ENCODE results near the gene MICU1.

DNA sequence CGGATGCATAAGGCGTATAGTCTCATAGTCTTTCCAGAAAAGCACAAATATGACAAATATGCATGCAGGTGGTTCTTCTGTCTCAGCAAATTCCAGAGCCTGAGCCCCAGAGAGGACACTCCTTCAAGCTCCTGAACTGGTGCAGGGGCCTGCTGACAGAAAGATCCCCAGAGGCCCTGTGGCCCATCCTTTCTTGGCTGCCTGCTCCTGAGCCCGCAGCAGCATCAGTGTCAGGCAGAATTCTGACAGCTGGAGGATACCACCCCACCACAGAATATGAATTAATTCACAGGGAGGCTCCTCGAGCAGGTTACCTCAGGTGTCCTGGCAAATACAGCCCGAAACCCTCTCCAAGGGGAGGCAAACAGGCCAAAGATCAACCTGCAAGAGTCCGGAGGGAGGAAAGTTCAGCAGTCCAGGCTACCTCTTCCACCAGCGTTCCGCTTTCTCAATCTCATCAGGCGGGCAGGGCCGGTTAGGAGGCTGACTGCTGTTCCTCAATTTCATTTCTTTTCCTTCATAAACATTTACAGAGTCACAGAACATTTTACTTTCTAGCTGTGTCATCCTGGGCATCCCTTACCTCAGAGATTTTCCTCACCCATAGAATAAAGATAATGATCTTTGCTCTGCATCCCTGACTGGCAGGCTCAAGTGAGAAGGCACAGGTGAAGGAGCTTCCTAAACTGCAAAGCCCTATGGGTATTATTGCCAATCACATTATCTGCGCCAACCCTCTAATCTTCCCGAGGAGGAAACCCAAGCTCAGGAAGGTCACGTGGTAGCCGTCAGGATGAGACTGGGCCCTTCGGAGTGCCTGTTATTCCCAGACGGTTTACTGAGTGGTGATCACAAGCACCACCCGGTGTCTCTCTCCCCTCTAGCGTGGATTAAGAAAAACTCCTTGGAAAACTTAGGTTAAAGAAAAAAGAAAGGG is 272.6 kb downstream of the MICU1 start:
- no peak for TF ChIP-seq GATA2 (CRISPR knock-in tag; IDR thresholded peaks at IDR 0.05)
- TF ChIP-seq MEF2A (IDR thresholded peaks at IDR 0.05; ENCODE audit: borderline replicate concordance, low read depth): no peak
- TF ChIP-seq, protein P1, sequence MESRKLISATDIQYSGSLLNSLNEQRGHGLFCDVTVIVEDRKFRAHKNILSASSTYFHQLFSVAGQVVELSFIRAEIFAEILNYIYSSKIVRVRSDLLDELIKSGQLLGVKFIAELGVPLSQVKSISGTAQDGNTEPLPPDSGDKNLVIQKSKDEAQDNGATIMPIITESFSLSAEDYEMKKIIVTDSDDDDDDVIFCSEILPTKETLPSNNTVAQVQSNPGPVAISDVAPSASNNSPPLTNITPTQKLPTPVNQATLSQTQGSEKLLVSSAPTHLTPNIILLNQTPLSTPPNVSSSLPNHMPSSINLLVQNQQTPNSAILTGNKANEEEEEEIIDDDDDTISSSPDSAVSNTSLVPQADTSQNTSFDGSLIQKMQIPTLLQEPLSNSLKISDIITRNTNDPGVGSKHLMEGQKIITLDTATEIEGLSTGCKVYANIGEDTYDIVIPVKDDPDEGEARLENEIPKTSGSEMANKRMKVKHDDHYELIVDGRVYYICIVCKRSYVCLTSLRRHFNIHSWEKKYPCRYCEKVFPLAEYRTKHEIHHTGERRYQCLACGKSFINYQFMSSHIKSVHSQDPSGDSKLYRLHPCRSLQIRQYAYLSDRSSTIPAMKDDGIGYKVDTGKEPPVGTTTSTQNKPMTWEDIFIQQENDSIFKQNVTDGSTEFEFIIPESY (IDR thresholded peaks at IDR 0.05; ENCODE audit: borderline replicate concordance, low read depth): no peak
- TF ChIP-seq, protein P2, sequence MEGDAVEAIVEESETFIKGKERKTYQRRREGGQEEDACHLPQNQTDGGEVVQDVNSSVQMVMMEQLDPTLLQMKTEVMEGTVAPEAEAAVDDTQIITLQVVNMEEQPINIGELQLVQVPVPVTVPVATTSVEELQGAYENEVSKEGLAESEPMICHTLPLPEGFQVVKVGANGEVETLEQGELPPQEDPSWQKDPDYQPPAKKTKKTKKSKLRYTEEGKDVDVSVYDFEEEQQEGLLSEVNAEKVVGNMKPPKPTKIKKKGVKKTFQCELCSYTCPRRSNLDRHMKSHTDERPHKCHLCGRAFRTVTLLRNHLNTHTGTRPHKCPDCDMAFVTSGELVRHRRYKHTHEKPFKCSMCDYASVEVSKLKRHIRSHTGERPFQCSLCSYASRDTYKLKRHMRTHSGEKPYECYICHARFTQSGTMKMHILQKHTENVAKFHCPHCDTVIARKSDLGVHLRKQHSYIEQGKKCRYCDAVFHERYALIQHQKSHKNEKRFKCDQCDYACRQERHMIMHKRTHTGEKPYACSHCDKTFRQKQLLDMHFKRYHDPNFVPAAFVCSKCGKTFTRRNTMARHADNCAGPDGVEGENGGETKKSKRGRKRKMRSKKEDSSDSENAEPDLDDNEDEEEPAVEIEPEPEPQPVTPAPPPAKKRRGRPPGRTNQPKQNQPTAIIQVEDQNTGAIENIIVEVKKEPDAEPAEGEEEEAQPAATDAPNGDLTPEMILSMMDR (IDR thresholded peaks at IDR 0.05): no peak
- TF ChIP-seq CHD2 (IDR thresholded peaks at IDR 0.05; ENCODE audit: low read length, partially characterized antibody): no peak
- TF ChIP-seq, protein P3, sequence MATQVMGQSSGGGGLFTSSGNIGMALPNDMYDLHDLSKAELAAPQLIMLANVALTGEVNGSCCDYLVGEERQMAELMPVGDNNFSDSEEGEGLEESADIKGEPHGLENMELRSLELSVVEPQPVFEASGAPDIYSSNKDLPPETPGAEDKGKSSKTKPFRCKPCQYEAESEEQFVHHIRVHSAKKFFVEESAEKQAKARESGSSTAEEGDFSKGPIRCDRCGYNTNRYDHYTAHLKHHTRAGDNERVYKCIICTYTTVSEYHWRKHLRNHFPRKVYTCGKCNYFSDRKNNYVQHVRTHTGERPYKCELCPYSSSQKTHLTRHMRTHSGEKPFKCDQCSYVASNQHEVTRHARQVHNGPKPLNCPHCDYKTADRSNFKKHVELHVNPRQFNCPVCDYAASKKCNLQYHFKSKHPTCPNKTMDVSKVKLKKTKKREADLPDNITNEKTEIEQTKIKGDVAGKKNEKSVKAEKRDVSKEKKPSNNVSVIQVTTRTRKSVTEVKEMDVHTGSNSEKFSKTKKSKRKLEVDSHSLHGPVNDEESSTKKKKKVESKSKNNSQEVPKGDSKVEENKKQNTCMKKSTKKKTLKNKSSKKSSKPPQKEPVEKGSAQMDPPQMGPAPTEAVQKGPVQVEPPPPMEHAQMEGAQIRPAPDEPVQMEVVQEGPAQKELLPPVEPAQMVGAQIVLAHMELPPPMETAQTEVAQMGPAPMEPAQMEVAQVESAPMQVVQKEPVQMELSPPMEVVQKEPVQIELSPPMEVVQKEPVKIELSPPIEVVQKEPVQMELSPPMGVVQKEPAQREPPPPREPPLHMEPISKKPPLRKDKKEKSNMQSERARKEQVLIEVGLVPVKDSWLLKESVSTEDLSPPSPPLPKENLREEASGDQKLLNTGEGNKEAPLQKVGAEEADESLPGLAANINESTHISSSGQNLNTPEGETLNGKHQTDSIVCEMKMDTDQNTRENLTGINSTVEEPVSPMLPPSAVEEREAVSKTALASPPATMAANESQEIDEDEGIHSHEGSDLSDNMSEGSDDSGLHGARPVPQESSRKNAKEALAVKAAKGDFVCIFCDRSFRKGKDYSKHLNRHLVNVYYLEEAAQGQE (IDR thresholded peaks at IDR 0.05; ENCODE audit: low read depth, low read length): no peak
- TF ChIP-seq SIN3A (IDR thresholded peaks at IDR 0.05; ENCODE audit: borderline replicate concordance, low read depth, low read length): no peak
- TF ChIP-seq, protein P4, sequence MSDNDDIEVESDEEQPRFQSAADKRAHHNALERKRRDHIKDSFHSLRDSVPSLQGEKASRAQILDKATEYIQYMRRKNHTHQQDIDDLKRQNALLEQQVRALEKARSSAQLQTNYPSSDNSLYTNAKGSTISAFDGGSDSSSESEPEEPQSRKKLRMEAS (IDR thresholded peaks at IDR 0.05; ENCODE audit: low read depth): 0 out of 2 replicates have a peak, but pooled peaks have one; percentile 23
